Gastrocnemius medialis (tissue), 4 donors: ENCODE measurements around the gene EDC3.

Source experiments
- CTCF ChIP-seq, 5 experiments: fragments of 450-650 bp in 3 of 5; fragments of 200-600 bp in 2 of 5; sonication (generic) in 2 of 5; IDR thresholded peaks in 4 of 5; conservative IDR thresholded peaks in 1 of 5; 1 replicate in 4 of 5; 2 replicates in 1 of 5; pipeline ENCODE4 v1.5.1; 2016 to 2019; ENCODE audit warnings: antibody characterized with exemption in 5 of 5, mild to moderate bottlenecking in 3 of 5, moderate library complexity in 3 of 5
- POLR2A ChIP-seq, 2 donors: fragments of 450-650 bp; IDR thresholded peaks; one replicate each; pipeline ENCODE4 v1.6.1; 2017; ENCODE audit warnings: antibody characterized with exemption in 2 of 2, mild to moderate bottlenecking in 2 of 2, moderate library complexity in 2 of 2

GRCh38 chr15:74632601-74633000 is 63.2 kb downstream of the EDC3 start:
- TF ChIP-seq CTCF (IDR thresholded peaks at IDR 0.05 in 4 of 5, conservative IDR thresholded peaks at IDR 0.05 in 1 of 5) (no peak), POLR2A (IDR thresholded peaks at IDR 0.05) (no peak)
